Pancreas (tissue), 10 donors: ENCODE measurements around the gene TCF3. TPM values are rescaled to one million over a fixed set of nuclear protein-coding genes. Genes with fewer than 3 reads are reported as not detected.

ENCODE experiments used
- ATAC-seq, 4 donors: fragments of 200-7000 bp; cut with Tn5 transposase; one replicate each; pipeline versions ENCODE4 v1.8.0 to v1.9.1; 2020; ENCODE audit warnings: mild to moderate bottlenecking in 4 of 4, moderate library complexity in 4 of 4
- DNase-seq, 6 donors: peaks; one replicate each; pipeline ENCODE4 v3.0.0-alpha.2; 2020
- FAIRE-seq: peaks from 2 replicates; lab custom pipeline; 2012; peaks lifted over from hg19 to GRCh38; lab: Jason Lieb, UNC
- H3K27ac ChIP-seq, 4 donors: fragments of 200-600 bp; sonication (generic); 1 replicate in 3 of 4; 2 replicates in 1 of 4; pipeline versions ENCODE4 v1.5.0 to v1.8.0; 2020
- H3K27me3 ChIP-seq, 4 donors: fragments of 200-600 bp; one replicate each; pipeline ENCODE4 v1.8.0; 2021
- H3K36me3 ChIP-seq, 3 donors: fragments of 200-600 bp; sonication (generic) in 1 of 3; one replicate each; pipeline versions ENCODE4 v1.5.0 to v1.8.0; 2020 to 2021
- H3K4me1 ChIP-seq, 3 donors: fragments of 200-600 bp; one replicate each; pipeline ENCODE4 v1.8.0; 2021
- H3K4me3 ChIP-seq, 4 donors: fragments of 200-600 bp; sonication (generic) in 2 of 4; one replicate each; pipeline versions ENCODE4 v1.5.0 to v1.8.0; 2020 to 2021
- H3K9me3 ChIP-seq, 4 donors: fragments of 200-600 bp; one replicate each; pipeline ENCODE4 v1.8.0; 2021
- CTCF ChIP-seq, 4 donors: fragments of 200-600 bp; sonication (generic) in 3 of 4; IDR thresholded peaks; one replicate each; pipeline versions ENCODE4 v1.5.0 to v1.8.0; 2021; ENCODE audit warnings: antibody characterized with exemption in 4 of 4
- WGBS, 2 donors: extraction: QIAGEN DNeasy Blood & Tissue Kit; methylation state at CpG; one replicate each; pipeline ENCODE4 v1.1.7; 2013; 5-methylcytosine and 5-hydroxymethylcytosine counted together
- intact Hi-C, 3 donors: fragments of 100-400 bp; cut with DNase I; formaldehyde crosslinking; loops; one replicate each; pipeline versions ENCODE4 v1.11.1 to v1.14.2; 2022
- polyA plus RNA-seq, 2 donors: library from polyadenylated mRNA; stranded (reverse); fragments of 200-250 nt; gene quantifications; one replicate each; pipeline ENCODE4 v1.2.3, GENCODE V29; 2013
- total RNA-seq, 6 donors: library from RNA; stranded (reverse); fragmentation: NEBNext Ultra II Directional in 4 of 6; extraction: Animal tissue kit (Norgen Biotek cat#: 25700) in 4 of 6; gene quantifications; one replicate each; pipeline versions ENCODE4 v1.2.1 to v1.2.4, GENCODE V29; 2021 to 2023
- donor health status: healthy with polysubstance abuse.
- donor health status: DM: no; HTN: no; CAD: no; lungs with moderate emphysema.
- donor health status: DM: no; HTN: no; CAD: no.
- donor health status: control.
- donor health status: control.
- donor health status: Bipolar disorder and iron deficiency.
- donor health status: DM: yes; HTN: yes; CAD: no.
- donor health status: DM: no; HTN: no; CAD: no.
- donor health status: DM: no; HTN: no; CAD: no.
- donor health status: DM: yes; HTN: yes; CAD: no.

The TCF3 gene
- total and polyA plus RNA-seq, 8 donors, result 19.8 to 41.9 (median 26.7) TPM

- H3K36me3 ChIP-seq, result no peaks in the 10 kb centered on the region
- no peak overlapping the region for H3K27ac ChIP-seq
- H3K4me3 ChIP-seq, result no peak overlapping the region
- DNase-seq (no peak), ATAC-seq (no peak), FAIRE-seq (no peak)
- 83 to 92% methylated on average over 12 of the region's 12 CpGs for WGBS, 2 donors
- peaks cover 0 to 4% (median 4%) of the 10 kb centered on the region in 3 donors for H3K4me1 ChIP-seq
- TF ChIP-seq CTCF (IDR thresholded peaks at IDR 0.05), result no peak
- H3K9me3 ChIP-seq, result no peaks in the 10 kb centered on the region
- intact Hi-C loops, result no loop called here
- no peaks in the 10 kb centered on the region for H3K27me3 ChIP-seq
Observed at GRCh38 chr19:1571358-1571757, 81.1 kb downstream of the TCF3 start.

GRCh38 chr19:1570836-1571235 lies 81.6 kb downstream of the TCF3 start:
- Histone ChIP-seq H3K4me1 (peaks cover 0 to 4% (median 4%) of the 10 kb centered on the region in 3 donors), H3K27me3 (no peaks in the 10 kb centered on the region), H3K27ac (no peak overlapping the region), H3K9me3 (no peaks in the 10 kb centered on the region), H3K36me3 (no peaks in the 10 kb centered on the region), H3K4me3 (no peak overlapping the region)
- 89 to 95% methylated on average over 13 of the region's 13 CpGs for WGBS, 2 donors
- intact Hi-C loops, result no loop called here
- no peak for FAIRE-seq
- TF ChIP-seq CTCF (IDR thresholded peaks at IDR 0.05), result no peak
- no peak for ATAC-seq
- no peak for DNase-seq

- H3K27ac ChIP-seq, result no peak overlapping the region
- H3K4me3 ChIP-seq, result no peak overlapping the region
- FAIRE-seq, result no peak
- no peak for ATAC-seq
- H3K27me3 ChIP-seq, result no peaks in the 10 kb centered on the region
- TF ChIP-seq CTCF (IDR thresholded peaks at IDR 0.05), result no peak
- no peaks in the 10 kb centered on the region for H3K36me3 ChIP-seq
- H3K4me1 ChIP-seq, result peaks cover 0 to 4% (median 4%) of the 10 kb centered on the region in 3 donors
- DNase-seq, result no peak
- intact Hi-C loops, result loop anchor here in 1 of 3 donors (10.0 kb wide), 1 partner anchor 85 kb away; the partner anchor contains the start of gene TCF3
- H3K9me3 ChIP-seq, result no peaks in the 10 kb centered on the region
- WGBS, 2 donors, result 76 to 82% methylated on average over 4 of the region's 4 CpGs
Observed at GRCh38 chr19:1569997-1570396, 82.4 kb downstream of the TCF3 start.

GRCh38 chr19:1568320-1569019 lies 83.9 kb downstream of the TCF3 start, which contains the start of gene MEX3D:
TSS of gene MEX3D (minus strand) at chr19:1568325. CDS start at chr19:1568058, 267 bp downstream.
- Histone ChIP-seq H3K27ac (peak within 1 kb of the TSS; percentile 43 to 83 (median 74)), H3K27me3 (no peaks in the 10 kb centered on the region), H3K36me3 (no peaks in the 10 kb centered on the region), H3K4me1 (peaks cover 0 to 4% (median 4%) of the 10 kb centered on the region in 3 donors), H3K9me3 (no peaks in the 10 kb centered on the region), H3K4me3 (peak within 1 kb of the TSS; percentile 40 to 67 (median 66))
- ATAC-seq (peak; percentile 86 to 90 (median 88)), FAIRE-seq (no peak), DNase-seq (peak; percentile 57 to 94 (median 84))
- 7 to 14% methylated on average over 30 to 63 of the region's 63 CpGs for WGBS, 2 donors
- no peak for TF ChIP-seq CTCF (IDR thresholded peaks at IDR 0.05)
- intact Hi-C loops, result loop anchor here in 1 of 3 donors (10.0 kb wide), 1 partner anchor 86 kb away; the partner anchor contains the start of gene TCF3

- H3K36me3 ChIP-seq, result no peaks in the 10 kb centered on the region
- H3K9me3 ChIP-seq, result no peaks in the 10 kb centered on the region
- 1% methylated on average over 67 of the region's 73 CpGs; no CpG with 5 or more reads in 1 of the 2 donors for WGBS, 2 donors
- TF ChIP-seq CTCF (IDR thresholded peaks at IDR 0.05), result no peak
- no peak overlapping the region for H3K27ac ChIP-seq
- no peak for ATAC-seq
- intact Hi-C loops, result loop anchor here in 1 of 3 donors (10.0 kb wide), 1 partner anchor 87 kb away; the partner anchor contains the start of gene TCF3
- no peak for FAIRE-seq
- H3K4me1 ChIP-seq, result peaks cover 0 to 4% (median 4%) of the 10 kb centered on the region in 3 donors
- H3K4me3 ChIP-seq, result peak overlapping the region in 1 of 4 donors; percentile 67
- no peak for DNase-seq
- no peaks in the 10 kb centered on the region for H3K27me3 ChIP-seq
Observed at GRCh38 chr19:1567848-1568227, 84.6 kb downstream of the TCF3 start.
